Neutrophil (primary cell): ENCODE data around the gene PIEZO1.

Source experiments
- H3K27ac ChIP-seq: fragments of 200-600 bp; sonication (generic); 2 replicates; pipeline ENCODE4 v1.5.1; 2016; ENCODE audit warnings: mild to moderate bottlenecking, moderate library complexity
- H3K27me3 ChIP-seq: fragments of 200-600 bp; sonication (generic); 2 replicates; pipeline ENCODE4 v1.6.0; 2016; ENCODE audit warnings: mild to moderate bottlenecking
- H3K36me3 ChIP-seq: fragments of 200-600 bp; sonication (generic); 2 replicates; pipeline ENCODE4 v1.5.1; 2017
- H3K4me1 ChIP-seq, 2 experiments: fragments of 200-600 bp in 1 of 2; sonication (generic) in 1 of 2; 1 replicate in 1 of 2; 2 replicates in 1 of 2; pipeline versions ENCODE4 v1.5.1 to v1.6.1; 2013 to 2016; ENCODE audit warnings: low read depth in 1 of 2, low read length in 1 of 2, mild to moderate bottlenecking in 1 of 2, moderate library complexity in 1 of 2; ENCODE audit not compliant: control insufficient read depth in 1 of 2, insufficient read depth in 1 of 2
- H3K4me3 ChIP-seq, 2 experiments: fragments of 200-600 bp in 1 of 2; sonication (generic) in 1 of 2; 1 replicate in 1 of 2; 2 replicates in 1 of 2; pipeline ENCODE4 v1.5.1; 2013 to 2016; ENCODE audit warnings: low read depth in 1 of 2, low read length in 1 of 2, mild to moderate bottlenecking in 1 of 2, moderate library complexity in 1 of 2
- H3K9me3 ChIP-seq: fragments of 200-600 bp; sonication (generic); 2 replicates; pipeline ENCODE4 v1.5.1; 2016
- TF ChIP-seq, protein P1 (sequence below): fragments of 200-600 bp; sonication (generic); IDR thresholded peaks from 2 replicates; pipeline ENCODE4 v1.5.1; 2016; ENCODE audit warnings: antibody characterized with exemption

The PIEZO1 gene

GRCh38 chr16:88798073-88798472 lies 13.1 kb upstream of the PIEZO1 start:
- Histone ChIP-seq H3K27me3 (no peaks in the 10 kb centered on the region), H3K27ac (no peak overlapping the region), H3K9me3 (no peaks in the 10 kb centered on the region), H3K4me1 (peaks cover 52 to 56% of the 10 kb centered on the region in 2 experiments), H3K36me3 (no peaks in the 10 kb centered on the region), H3K4me3 (no peak overlapping the region)
- TF ChIP-seq, protein P1, sequence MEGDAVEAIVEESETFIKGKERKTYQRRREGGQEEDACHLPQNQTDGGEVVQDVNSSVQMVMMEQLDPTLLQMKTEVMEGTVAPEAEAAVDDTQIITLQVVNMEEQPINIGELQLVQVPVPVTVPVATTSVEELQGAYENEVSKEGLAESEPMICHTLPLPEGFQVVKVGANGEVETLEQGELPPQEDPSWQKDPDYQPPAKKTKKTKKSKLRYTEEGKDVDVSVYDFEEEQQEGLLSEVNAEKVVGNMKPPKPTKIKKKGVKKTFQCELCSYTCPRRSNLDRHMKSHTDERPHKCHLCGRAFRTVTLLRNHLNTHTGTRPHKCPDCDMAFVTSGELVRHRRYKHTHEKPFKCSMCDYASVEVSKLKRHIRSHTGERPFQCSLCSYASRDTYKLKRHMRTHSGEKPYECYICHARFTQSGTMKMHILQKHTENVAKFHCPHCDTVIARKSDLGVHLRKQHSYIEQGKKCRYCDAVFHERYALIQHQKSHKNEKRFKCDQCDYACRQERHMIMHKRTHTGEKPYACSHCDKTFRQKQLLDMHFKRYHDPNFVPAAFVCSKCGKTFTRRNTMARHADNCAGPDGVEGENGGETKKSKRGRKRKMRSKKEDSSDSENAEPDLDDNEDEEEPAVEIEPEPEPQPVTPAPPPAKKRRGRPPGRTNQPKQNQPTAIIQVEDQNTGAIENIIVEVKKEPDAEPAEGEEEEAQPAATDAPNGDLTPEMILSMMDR: no peak

- H3K27ac ChIP-seq: no peak overlapping the region
- no peaks in the 10 kb centered on the region for H3K27me3 ChIP-seq
- TF ChIP-seq, protein P1: no peak
- no peaks in the 10 kb centered on the region for H3K9me3 ChIP-seq
- no peak overlapping the region for H3K4me3 ChIP-seq
- peaks cover 54 to 62% of the 10 kb centered on the region in 2 experiments for H3K4me1 ChIP-seq
- no peaks in the 10 kb centered on the region for H3K36me3 ChIP-seq
Measured at GRCh38 chr16:88796278-88796677, 11.3 kb upstream of the PIEZO1 start.

GRCh38 chr16:88793251-88793954 lies 8.4 kb upstream of the PIEZO1 start:
- peak overlapping the region; percentile 20 to 30 for H3K4me3 ChIP-seq
- no peaks in the 10 kb centered on the region for H3K9me3 ChIP-seq
- TF ChIP-seq, protein P1: no peak
- H3K27ac ChIP-seq: peak overlapping the region; percentile 25
- no peaks in the 10 kb centered on the region for H3K36me3 ChIP-seq
- peaks cover 62 to 66% of the 10 kb centered on the region in 2 experiments for H3K4me1 ChIP-seq
- H3K27me3 ChIP-seq: no peaks in the 10 kb centered on the region

- Histone ChIP-seq H3K27me3 (no peaks in the 10 kb centered on the region), H3K9me3 (no peaks in the 10 kb centered on the region), H3K27ac (peak overlapping the region; percentile 25), H3K4me1 (peaks cover 62 to 66% of the 10 kb centered on the region in 2 experiments), H3K4me3 (peak overlapping the region; percentile 4 to 30), H3K36me3 (no peaks in the 10 kb centered on the region)
- TF ChIP-seq, protein P1: no peak
Measured at GRCh38 chr16:88792668-88793250, 7.7 kb upstream of the PIEZO1 start.

- TF ChIP-seq, protein P1: no peak
- H3K36me3 ChIP-seq: no peaks in the 10 kb centered on the region
- H3K4me1 ChIP-seq: peaks cover 62 to 66% of the 10 kb centered on the region in 2 experiments
- H3K4me3 ChIP-seq: peak overlapping the region in 1 of 2 experiments; percentile 4
- peak overlapping the region; percentile 91 for H3K27ac ChIP-seq
- H3K9me3 ChIP-seq: no peaks in the 10 kb centered on the region
- H3K27me3 ChIP-seq: no peaks in the 10 kb centered on the region
Measured at GRCh38 chr16:88792078-88792550, 7.1 kb upstream of the PIEZO1 start.
